ENCODE data around the gene BEAN1.

BEAN1 gene

GRCh38 chr16:66397736-66398433 is 29.2 kb upstream of the BEAN1 start:
- Histone ChIP-seq H3K27ac (no peak overlapping the region), H3K9ac (no peak overlapping the region), H3K27me3 (ENCODE audit: control insufficient read depth, insufficient read depth, low read length) (no peaks in the 10 kb centered on the region), H3K36me3 (ENCODE audit: control insufficient read depth, insufficient read depth, low read length) (no peaks in the 10 kb centered on the region), H3K9me3 (ENCODE audit: control insufficient read depth, low read length) (no peaks in the 10 kb centered on the region), H3K4me3 (ENCODE audit: low read depth, low read length) (no peak overlapping the region), H3K79me2 (no peaks in the 10 kb centered on the region), H2AFZ (no peak overlapping the region), H3K4me2 (ENCODE audit: low read length) (no peak overlapping the region), H3K4me1 (no peaks in the 10 kb centered on the region)
- TF ChIP-seq CTCF (IDR thresholded peaks at IDR 0.05), result no peak

GRCh38 chr16:66399031-66399430 is 28.1 kb upstream of the BEAN1 start:
- Histone ChIP-seq H3K9ac (no peak overlapping the region), H3K4me3 (ENCODE audit: low read depth, low read length) (no peak overlapping the region), H3K9me3 (ENCODE audit: control insufficient read depth, low read length) (no peaks in the 10 kb centered on the region), H3K27me3 (ENCODE audit: control insufficient read depth, insufficient read depth, low read length) (no peaks in the 10 kb centered on the region), H2AFZ (no peak overlapping the region), H3K27ac (no peak overlapping the region), H3K79me2 (no peaks in the 10 kb centered on the region), H3K4me2 (ENCODE audit: low read length) (no peak overlapping the region), H3K4me1 (no peaks in the 10 kb centered on the region), H3K36me3 (ENCODE audit: control insufficient read depth, insufficient read depth, low read length) (no peaks in the 10 kb centered on the region)
- no peak for TF ChIP-seq CTCF (IDR thresholded peaks at IDR 0.05)

GRCh38 chr16:66399930-66400329 is 27.2 kb upstream of the BEAN1 start:
- Histone ChIP-seq H2AFZ (no peak overlapping the region), H3K9me3 (ENCODE audit: control insufficient read depth, low read length) (no peaks in the 10 kb centered on the region), H3K79me2 (no peaks in the 10 kb centered on the region), H3K27ac (no peak overlapping the region), H3K4me1 (no peaks in the 10 kb centered on the region), H3K9ac (no peak overlapping the region), H3K36me3 (ENCODE audit: control insufficient read depth, insufficient read depth, low read length) (no peaks in the 10 kb centered on the region), H3K4me2 (ENCODE audit: low read length) (no peak overlapping the region), H3K27me3 (ENCODE audit: control insufficient read depth, insufficient read depth, low read length) (no peaks in the 10 kb centered on the region), H3K4me3 (ENCODE audit: low read depth, low read length) (no peak overlapping the region)
- TF ChIP-seq CTCF (IDR thresholded peaks at IDR 0.05), result no peak

GRCh38 chr16:66400503-66401380 is 26.4 kb upstream of the BEAN1 start:
- H3K4me1 ChIP-seq, result no peaks in the 10 kb centered on the region

More at GRCh38 chr16:66400503-66401380, 26.4 kb upstream of the BEAN1 start:
- no peak for TF ChIP-seq CTCF (IDR thresholded peaks at IDR 0.05)
- no peak overlapping the region for H3K9ac ChIP-seq
- no peak overlapping the region for H2AFZ ChIP-seq
- H3K27ac ChIP-seq, result no peak overlapping the region
- H3K4me3 ChIP-seq (ENCODE audit: low read depth, low read length), result no peak overlapping the region
- no peaks in the 10 kb centered on the region for H3K36me3 ChIP-seq (ENCODE audit: control insufficient read depth, insufficient read depth, low read length)
- no peaks in the 10 kb centered on the region for H3K79me2 ChIP-seq
- H3K4me2 ChIP-seq (ENCODE audit: low read length), result no peak overlapping the region
- H3K9me3 ChIP-seq (ENCODE audit: control insufficient read depth, low read length), result no peaks in the 10 kb centered on the region
- H3K27me3 ChIP-seq (ENCODE audit: control insufficient read depth, insufficient read depth, low read length), result no peaks in the 10 kb centered on the region
